VCaP (cell line): ENCODE measurements around the gene CALN1.
"Not testable (repeated sequence)": the region's sequence is repeated elsewhere in the genome, so short reads cannot be mapped to it uniquely, and the experiment has no call there.

ENCODE experiments used
- H3K27ac ChIP-seq: fragments of 450-650 bp; 2 replicates; pipeline ENCODE4 v1.5.1; 2017
- TF ChIP-seq, protein P1 (sequence below): fragments of 450-650 bp; conservative IDR thresholded peaks from 2 replicates; pipeline ENCODE4 v1.5.1; 2017; ENCODE audit warnings: mild to moderate bottlenecking, moderate library complexity

CALN1 gene

DNA sequence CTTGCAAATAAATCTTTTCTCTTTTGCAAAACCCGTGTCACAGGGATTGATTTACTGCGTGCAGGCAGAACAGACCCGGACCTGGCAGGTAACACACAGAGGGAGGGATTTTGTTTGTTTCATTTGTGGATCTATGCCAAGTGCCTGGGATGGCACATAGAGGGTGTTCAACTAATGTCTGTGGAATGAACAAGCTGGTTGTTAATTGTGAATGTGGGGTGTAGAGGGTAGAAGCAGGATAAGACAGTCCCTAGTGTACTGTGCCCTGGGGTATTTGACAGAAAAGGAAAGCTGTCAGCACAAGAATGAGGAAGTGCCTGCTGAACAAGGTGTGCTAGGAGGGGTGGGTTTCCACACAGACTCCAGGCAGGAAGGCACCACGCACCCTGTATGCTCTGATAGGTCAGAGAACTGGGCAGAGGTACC is 331.8 kb downstream of the CALN1 start:
- no peak overlapping the region for H3K27ac ChIP-seq
- TF ChIP-seq, protein P1, sequence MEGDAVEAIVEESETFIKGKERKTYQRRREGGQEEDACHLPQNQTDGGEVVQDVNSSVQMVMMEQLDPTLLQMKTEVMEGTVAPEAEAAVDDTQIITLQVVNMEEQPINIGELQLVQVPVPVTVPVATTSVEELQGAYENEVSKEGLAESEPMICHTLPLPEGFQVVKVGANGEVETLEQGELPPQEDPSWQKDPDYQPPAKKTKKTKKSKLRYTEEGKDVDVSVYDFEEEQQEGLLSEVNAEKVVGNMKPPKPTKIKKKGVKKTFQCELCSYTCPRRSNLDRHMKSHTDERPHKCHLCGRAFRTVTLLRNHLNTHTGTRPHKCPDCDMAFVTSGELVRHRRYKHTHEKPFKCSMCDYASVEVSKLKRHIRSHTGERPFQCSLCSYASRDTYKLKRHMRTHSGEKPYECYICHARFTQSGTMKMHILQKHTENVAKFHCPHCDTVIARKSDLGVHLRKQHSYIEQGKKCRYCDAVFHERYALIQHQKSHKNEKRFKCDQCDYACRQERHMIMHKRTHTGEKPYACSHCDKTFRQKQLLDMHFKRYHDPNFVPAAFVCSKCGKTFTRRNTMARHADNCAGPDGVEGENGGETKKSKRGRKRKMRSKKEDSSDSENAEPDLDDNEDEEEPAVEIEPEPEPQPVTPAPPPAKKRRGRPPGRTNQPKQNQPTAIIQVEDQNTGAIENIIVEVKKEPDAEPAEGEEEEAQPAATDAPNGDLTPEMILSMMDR: no peak

DNA sequence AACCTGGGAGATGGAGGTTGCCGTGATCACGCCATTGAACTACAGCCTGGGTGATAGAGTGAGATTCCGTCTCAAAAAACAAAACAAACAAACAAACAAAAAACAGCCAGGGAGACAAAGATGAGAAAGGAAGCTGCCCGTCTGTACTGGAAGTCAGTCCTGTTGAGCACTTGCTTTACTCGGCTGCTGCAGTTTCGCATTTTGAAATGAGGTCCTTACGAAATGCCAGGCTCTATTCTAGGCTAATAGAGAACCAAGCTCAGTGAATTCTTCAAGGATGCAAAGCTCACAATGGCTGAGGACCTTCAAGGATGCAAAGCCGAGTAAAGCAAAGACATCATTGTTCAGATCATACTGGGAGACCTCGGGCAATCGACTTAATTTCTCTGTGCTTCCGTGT is 333.3 kb downstream of the CALN1 start:
- TF ChIP-seq, protein P1: no peak
- no peak overlapping the region for H3K27ac ChIP-seq

DNA sequence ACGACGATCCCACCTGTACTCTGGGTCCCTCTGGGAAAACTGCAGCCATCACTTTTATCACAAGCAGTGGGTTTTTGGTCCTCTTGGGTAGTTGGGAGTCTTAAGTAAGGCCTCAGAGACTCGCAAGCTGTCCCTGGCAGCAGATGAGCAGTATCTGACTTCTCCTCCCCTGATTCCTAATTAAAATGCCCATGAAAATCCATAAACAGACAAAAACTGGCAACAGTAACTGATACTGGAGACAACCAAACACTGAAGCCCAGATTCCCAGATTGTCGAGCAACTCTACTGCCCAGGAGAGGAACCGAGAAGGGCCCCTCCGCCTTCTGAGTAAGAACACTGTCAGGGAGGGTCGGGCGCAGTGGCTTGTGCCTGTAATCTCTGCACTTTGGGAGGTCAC is 333.8 kb downstream of the CALN1 start:
- TF ChIP-seq, protein P1: no peak
- no peak overlapping the region for H3K27ac ChIP-seq

DNA sequence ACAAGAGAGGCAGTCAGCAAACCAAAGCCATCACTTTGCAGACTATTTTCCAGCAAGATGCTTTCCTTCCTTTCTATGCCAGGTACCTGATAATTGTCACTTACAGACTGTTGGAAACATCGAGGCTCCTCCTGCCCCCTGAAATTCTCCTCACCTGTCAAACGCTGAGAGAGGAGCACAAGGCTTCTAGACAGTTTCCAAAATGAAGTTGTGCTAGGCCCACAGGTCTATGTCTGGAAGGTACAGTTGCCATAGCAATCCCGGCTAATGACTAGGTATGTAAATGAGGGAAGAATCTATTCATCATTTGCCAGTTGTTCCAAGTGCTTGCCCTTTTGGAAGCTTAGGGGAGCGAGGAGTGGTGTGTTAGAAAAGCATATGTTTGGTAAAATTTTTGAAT is 334.4 kb downstream of the CALN1 start:
- no peak overlapping the region for H3K27ac ChIP-seq
- TF ChIP-seq, protein P1: no peak

DNA sequence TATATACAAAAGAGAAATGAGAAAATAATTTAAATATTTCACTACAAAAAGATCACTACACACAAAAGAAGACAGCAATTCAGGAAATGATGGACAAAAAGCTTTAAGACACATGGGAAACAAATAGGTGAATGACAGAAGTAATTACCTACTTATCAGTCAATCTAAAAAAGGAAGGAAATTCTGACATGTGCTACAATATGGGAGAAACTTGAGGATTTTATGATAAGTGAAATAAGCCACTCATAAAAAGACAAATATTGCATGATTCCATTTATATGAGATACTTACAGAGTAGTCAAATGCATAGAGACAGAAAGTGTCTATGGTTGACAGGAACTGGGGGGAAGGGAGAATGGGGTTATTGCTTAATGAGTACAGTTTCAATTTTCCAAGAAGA is 339.2 kb downstream of the CALN1 start:
- no peak overlapping the region for H3K27ac ChIP-seq
- TF ChIP-seq, protein P1: no peak

DNA sequence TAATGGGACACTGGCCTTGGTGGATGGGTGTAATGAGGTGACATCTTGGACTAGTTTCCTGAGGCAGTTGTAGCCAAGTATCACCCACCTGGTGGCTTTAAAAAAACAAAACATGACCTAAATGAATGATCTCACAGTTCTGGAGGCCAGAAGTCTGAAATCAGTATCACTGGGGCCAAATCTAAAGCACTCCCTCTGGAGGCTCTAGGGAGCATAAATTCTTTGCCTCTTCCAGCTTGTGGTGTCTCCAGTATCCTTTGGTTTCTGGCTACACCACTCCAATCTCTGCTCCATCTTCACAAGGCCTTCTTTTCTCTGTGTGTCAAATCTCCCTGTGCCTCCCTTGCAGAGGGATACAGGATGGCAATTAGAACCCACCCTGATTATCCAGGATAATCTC is 342.9 kb downstream of the CALN1 start:
- TF ChIP-seq, protein P1: no peak; the same call in 1 of the 2 replicates
- no peak overlapping the region for H3K27ac ChIP-seq

DNA sequence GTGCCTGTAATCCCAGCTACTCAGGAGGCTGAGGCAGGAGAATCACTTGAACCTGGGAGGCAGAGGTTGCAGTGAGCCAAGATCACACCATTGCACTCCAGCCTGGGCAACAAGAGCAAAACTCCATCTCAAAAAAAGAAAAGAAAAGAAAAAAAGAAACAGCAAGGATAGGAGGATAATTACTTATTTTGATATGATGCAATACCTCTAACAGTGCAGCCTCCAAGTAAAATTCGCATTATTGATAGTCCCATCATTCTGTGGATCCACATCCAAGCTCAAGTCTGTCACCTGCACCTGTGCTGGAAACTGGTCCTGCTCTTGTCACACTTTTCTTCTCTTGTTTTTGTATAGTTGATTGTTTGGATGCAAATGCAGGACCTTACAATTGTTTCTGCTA is 346.4 kb downstream of the CALN1 start:
- not testable (repeated sequence) for H3K27ac ChIP-seq

DNA sequence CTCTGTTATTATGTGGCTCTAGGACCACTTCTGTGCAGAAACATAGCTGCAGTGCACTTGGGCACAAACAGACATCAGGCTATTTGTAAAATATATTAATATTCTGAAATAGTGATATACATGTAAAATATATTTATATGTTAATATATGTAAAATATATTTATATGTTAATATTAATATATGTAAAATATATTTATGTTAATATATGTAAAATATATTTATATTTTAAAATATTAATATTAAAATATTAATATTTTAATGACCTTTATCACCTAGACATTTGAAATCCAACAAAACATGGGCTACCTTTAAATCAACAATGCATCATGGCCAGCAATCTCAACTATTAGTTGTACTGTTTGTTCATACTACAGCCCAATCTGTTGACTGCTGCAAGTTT is 347.2 kb downstream of the CALN1 start:
- TF ChIP-seq, protein P1: no peak
- no peak overlapping the region for H3K27ac ChIP-seq
